ENCODE measurements around the gene OPN4. TPM values are rescaled to one million over a fixed set of nuclear protein-coding genes. Genes with fewer than 3 reads are reported as not detected.

OPN4 gene
- total RNA-seq, 3 donors from 2014 or later (not counting 1 experiment from before 2014, with no cell fraction given): not detected

GRCh38 chr10:86709396-86710185, 55.2 kb downstream of the OPN4 start:
- ATAC-seq (no peak), DNase-seq (no peak)
- Histone ChIP-seq H3K36me3 (ENCODE audit: control insufficient read depth, insufficient read depth, low read length) (no peaks in the 10 kb centered on the region), H3K27ac (ENCODE audit: low read length) (no peak overlapping the region), H3K9me3 (ENCODE audit: control insufficient read depth, insufficient read depth, low read length) (no peaks in the 10 kb centered on the region), H3K27me3 (ENCODE audit: control insufficient read depth, insufficient read depth, low read length) (no peaks in the 10 kb centered on the region), H3K4me1 (ENCODE audit: control insufficient read depth, insufficient read depth, low read length) (peaks cover 22% of the 10 kb centered on the region), H3K4me3 (ENCODE audit: low read length) (no peak overlapping the region)
- intact Hi-C loops (cut with micrococcal nuclease): no loop called here
- Mint-ChIP-seq H3K9me3 (no peaks in the 10 kb centered on the region), H3K27ac (peak overlapping the region; percentile 81 to 93), H3K4me1 (peaks cover 25 to 34% of the 10 kb centered on the region in 2 donors), H3K4me3 (peak overlapping the region; percentile 86), H3K36me3 (no peaks in the 10 kb centered on the region), H3K27me3 (ENCODE audit: low read depth in 2 of 2) (no peaks in the 10 kb centered on the region)
- TF ChIP-seq CTCF (IDR thresholded peaks at IDR 0.05): no peak
- WGBS (ENCODE audit: insufficient coverage): 95% methylated on average over 15 of the region's 16 CpGs

- 5% methylated on average over 46 of the region's 46 CpGs for WGBS (ENCODE audit: insufficient coverage)
- intact Hi-C loops (cut with micrococcal nuclease): loop anchor here (1.0 kb wide), 2 partner anchors 45 to 188 kb away; partner anchors contain the start of gene BMPR1A
- Histone ChIP-seq H3K9me3 (ENCODE audit: control insufficient read depth, insufficient read depth, low read length) (no peaks in the 10 kb centered on the region), H3K27me3 (ENCODE audit: control insufficient read depth, insufficient read depth, low read length) (no peaks in the 10 kb centered on the region), H3K4me3 (ENCODE audit: low read length) (peak overlapping the region; percentile 50), H3K27ac (ENCODE audit: low read length) (peak overlapping the region; percentile 83), H3K36me3 (ENCODE audit: control insufficient read depth, insufficient read depth, low read length) (no peaks in the 10 kb centered on the region), H3K4me1 (ENCODE audit: control insufficient read depth, insufficient read depth, low read length) (peaks cover 22% of the 10 kb centered on the region)
- peaks cover 25 to 34% of the 10 kb centered on the region in 2 donors for H3K4me1 Mint-ChIP-seq
- no peaks in the 10 kb centered on the region for H3K36me3 Mint-ChIP-seq
- TF ChIP-seq CTCF (IDR thresholded peaks at IDR 0.05): peak; percentile 79
- peak overlapping the region; percentile 81 to 93 for H3K27ac Mint-ChIP-seq
- peak; percentile 91 to 93 (median 92) for ATAC-seq
- peak overlapping the region; percentile 86 for H3K4me3 Mint-ChIP-seq
- H3K27me3 Mint-ChIP-seq (ENCODE audit: low read depth in 2 of 2): no peaks in the 10 kb centered on the region
- no peaks in the 10 kb centered on the region for H3K9me3 Mint-ChIP-seq
- peak; percentile 78 to 92 for DNase-seq
These were observed 56.7 kb downstream of the OPN4 start for GRCh38 chr10:86710987-86711512.

GRCh38 chr10:86711513-86712316, 57.4 kb downstream of the OPN4 start:
- peak; percentile 53 to 70 for DNase-seq

More at GRCh38 chr10:86711513-86712316, 57.4 kb downstream of the OPN4 start:
- no peaks in the 10 kb centered on the region for H3K27me3 Mint-ChIP-seq (ENCODE audit: low read depth in 2 of 2)
- H3K9me3 ChIP-seq (ENCODE audit: control insufficient read depth, insufficient read depth, low read length): no peaks in the 10 kb centered on the region
- H3K4me3 ChIP-seq (ENCODE audit: low read length): peak overlapping the region; percentile 50
- TF ChIP-seq CTCF (IDR thresholded peaks at IDR 0.05): no peak
- H3K9me3 Mint-ChIP-seq: no peaks in the 10 kb centered on the region
- peaks cover 21 to 29% of the 10 kb centered on the region in 2 donors for H3K4me1 Mint-ChIP-seq
- H3K36me3 ChIP-seq (ENCODE audit: control insufficient read depth, insufficient read depth, low read length): no peaks in the 10 kb centered on the region
- intact Hi-C loops (cut with micrococcal nuclease): loop anchor here (1.0 kb wide), 2 partner anchors 45 to 188 kb away; partner anchors contain the start of gene BMPR1A
- no peaks in the 10 kb centered on the region for H3K27me3 ChIP-seq (ENCODE audit: control insufficient read depth, insufficient read depth, low read length)
- under 1% methylated on average over 82 of the region's 82 CpGs for WGBS (ENCODE audit: insufficient coverage)
- H3K27ac Mint-ChIP-seq: peak overlapping the region; percentile 68 to 93
- H3K4me3 Mint-ChIP-seq: peak overlapping the region; percentile 85
- peak; percentile 44 to 51 (median 51) for ATAC-seq
- H3K36me3 Mint-ChIP-seq: no peaks in the 10 kb centered on the region
- peak overlapping the region; percentile 83 for H3K27ac ChIP-seq (ENCODE audit: low read length)
- peaks cover 18% of the 10 kb centered on the region for H3K4me1 ChIP-seq (ENCODE audit: control insufficient read depth, insufficient read depth, low read length)
